Midbrain (tissue), 1 donor: Measurements from ENCODE around the gene CERS5.
A peak's percentile ranks its signal among the peaks of the same experiment; 100 is the strongest.
"Not testable (repeated sequence)": the region's sequence is repeated elsewhere in the genome, so short reads cannot be mapped to it uniquely, and the experiment has no call there.

ENCODE experiments used
- DNase-seq: peaks from one replicate; lab custom pipeline; 2025; lab: John Stamatoyannopoulos, UW

The CERS5 gene

DNA sequence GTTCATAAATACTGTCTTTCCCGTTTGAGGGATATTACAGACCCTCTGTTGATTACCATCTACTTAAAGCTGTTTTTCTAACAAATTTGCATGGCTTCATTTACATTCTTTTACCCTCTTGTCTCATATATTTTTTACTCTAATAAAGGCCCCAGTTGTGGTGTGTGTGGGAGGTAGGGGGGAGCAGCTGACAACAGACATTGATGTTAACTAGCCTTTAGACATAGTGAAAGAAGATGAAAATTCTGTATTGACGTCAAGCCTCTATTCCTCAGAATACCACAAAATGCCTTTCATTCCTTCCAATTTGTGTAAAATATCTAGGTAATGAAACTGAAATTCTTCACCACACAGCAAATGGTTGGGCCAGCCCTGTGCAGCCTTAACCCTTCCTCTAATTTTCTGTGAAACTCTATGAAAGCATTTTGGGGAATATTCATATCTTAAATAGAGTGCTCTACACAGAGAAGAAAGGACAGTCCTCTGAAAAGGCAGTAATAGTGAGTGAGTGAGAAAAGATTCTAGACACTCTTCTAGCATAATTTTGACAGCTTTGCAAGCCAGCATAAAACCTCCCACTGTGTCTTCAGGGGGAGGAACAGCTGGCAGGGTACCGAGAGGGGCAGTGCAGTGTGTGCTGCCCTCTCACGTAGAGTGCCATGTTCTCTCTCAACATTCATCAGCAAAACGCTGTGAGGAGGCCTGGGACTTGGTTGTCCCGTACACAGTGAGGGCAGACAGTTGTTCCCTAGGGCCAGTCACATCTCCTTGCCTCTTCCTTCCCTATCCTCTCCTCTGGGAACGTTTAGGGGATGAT, 20.1 kb upstream of the CERS5 start:
- DNase-seq = no peak

- no peak for DNase-seq
Measured at GRCh38 chr12:50186681-50187080, 19.5 kb upstream of the CERS5 start.

DNA sequence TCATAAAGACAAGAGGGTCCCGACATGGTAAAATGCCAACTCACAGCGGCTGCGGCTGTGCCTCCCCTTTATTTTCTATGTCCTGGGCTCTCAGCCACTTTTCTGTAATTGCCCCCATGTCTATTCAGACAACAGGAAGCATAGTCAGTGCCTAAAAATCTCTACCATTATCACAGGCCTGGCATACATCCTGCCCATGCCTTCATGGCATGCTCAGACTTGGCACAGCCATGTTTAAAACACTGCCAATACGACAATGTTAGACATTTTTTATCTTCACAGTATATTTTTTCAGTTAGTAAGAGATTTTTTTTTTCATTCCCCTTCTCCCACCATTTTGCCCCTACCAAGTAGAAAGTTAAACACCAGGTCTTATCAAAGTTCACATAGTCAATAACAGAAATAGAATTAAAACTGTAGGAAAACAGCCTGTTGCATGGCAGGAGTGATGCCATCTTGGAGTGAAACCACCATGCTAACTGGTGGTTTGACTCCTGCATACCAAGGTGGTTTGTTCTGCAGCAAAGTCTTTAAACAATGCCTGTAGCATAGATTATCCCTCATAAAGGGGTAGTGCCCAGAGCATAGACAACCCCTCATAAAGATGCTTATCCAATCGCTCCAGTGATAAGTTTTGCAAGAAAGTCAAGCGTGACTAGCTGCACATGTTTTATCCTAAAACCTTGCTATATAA, 18.9 kb upstream of the CERS5 start:
- DNase-seq = no peak

- no peak for DNase-seq
Measured at GRCh38 chr12:50185301-50185895, 18.2 kb upstream of the CERS5 start.

GRCh38 chr12:50184261-50184660, 17.1 kb upstream of the CERS5 start:
- DNase-seq = no peak

GRCh38 chr12:50182461-50182860, 15.3 kb upstream of the CERS5 start:
- DNase-seq = no peak

DNA sequence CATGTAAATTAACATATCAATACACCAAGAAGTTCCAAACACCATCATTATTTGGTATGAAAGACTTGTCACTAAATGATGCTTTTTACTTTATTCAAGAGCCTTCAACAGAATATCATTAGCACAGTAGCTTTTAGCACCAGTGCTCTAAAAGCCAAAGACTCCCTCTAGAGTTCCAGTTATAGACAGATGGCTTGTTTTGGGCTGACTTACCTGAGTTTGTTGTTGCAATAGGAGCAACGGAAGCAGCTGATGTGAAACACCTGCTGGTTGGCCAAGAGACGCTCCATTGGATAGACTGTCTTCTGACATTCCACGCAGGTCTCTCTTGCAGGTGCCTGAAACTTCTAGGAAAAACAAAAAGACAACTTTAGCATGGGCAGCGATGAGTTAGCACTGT, 14.5 kb upstream of the CERS5 start:
- DNase-seq = no peak

DNA sequence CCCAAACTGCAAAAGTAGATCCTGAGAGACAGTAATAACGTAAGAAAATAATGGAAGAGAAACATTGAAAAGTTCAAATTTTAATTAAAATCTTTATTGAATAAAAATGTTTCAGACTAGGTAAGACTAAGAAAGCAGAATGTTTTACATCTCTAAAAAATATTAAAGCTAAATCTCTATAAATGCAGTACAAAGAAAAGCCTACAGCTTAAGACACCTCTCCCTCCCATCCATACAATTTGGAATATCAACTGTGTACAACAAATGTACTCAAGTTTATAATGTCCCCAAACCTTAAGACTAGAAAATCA, 8.5 kb upstream of the CERS5 start:
- no peak for DNase-seq

DNA sequence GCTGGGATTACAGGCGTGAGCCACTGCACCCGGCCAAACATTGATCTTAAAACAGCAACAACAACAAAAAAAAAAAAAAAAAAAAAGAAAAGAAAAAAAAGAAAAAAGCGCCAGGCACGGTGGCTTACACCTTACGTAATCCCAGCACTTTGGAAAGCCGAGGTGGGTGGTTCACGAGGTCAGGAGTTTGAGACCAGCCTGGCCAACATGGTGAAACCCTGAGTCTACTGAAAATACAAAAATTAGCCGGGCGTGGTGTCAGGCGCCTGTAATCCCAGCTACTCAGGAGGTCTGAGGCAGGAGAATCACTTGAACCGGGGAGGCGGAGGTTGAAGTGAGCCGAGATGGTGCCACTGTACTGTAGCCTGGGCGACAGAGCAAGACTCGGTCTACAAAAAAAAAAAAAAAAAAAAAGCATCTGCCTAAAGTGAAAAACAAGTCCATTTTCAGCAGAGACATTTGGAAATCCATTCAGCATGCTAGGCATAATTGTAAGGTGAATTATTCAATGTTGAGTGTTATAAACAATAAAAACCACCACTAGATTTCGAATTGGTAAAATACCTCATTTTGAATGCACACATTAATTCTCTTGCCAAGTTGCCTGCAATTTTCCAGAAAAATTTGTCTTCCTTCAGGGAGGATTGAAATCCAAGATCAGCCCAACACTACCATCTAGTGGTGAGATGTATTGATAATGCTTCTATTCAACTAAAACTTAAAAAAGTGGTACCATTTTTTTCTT, 8.0 kb upstream of the CERS5 start:
- peak; percentile 81 for DNase-seq

- DNase-seq = no peak
Measured at GRCh38 chr12:50166799-50167048, 445 bp downstream of the CERS5 start.

DNA sequence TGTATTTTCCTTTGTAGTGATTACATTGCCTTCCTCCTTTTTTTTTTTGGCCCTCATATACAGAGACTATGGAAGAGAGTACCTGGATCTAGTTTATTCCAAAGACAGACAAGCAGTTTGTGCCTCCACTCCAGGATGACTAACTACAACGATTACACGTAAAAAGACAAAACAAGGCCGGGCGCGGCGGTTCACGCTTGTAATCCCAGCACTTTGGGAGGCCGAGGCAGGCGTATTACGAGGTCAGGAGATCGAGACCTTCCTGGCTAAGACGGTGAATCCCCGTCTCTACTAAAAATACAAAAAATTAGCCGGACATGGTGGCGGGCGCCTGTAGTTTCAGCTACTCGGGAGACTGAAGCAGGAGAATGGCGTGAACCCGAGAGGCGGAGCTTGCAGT, 2.2 kb downstream of the CERS5 start:
- no peak for DNase-seq

- DNase-seq = no peak
Measured at GRCh38 chr12:50162230-50162629, 4.9 kb downstream of the CERS5 start.

GRCh38 chr12:50160643-50161042, 6.5 kb downstream of the CERS5 start:
- no peak for DNase-seq

DNA sequence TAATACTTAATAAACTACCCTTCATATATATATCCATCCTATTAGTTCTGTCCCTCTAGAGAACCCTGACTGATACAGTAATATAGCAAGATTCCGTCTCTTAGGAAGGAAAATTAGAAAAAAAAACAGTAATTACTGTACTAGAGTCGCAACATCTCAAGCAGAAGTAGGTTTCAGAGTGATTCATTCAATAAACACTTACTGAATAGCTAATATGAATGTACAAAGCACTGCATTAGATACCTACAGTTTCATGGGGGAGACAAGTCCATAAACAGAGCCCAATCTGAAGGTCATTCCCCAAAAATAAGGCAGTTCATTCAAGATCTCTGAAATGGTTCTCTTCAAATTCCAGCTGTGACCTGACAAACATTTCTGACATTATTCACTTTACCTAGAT, 9.9 kb downstream of the CERS5 start:
- no peak for DNase-seq

DNA sequence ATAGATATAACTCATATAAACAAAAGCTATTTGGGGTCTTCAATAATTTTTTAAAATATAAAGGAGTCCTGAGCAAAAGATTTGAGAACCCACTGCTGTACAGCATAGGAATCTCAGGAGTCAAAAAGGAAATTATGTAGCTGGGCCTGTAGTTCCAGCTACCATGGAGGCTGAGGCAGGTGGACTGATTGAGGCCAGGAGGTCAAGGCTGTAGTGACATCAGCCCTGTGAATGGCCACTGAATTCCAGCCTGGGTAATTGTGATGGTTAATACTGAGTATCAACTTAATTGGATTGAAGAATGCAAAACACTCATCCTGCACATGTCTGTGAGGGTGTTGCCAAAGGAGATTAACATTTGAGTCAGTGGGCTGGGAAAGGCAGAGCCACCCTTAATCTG, 10.5 kb downstream of the CERS5 start:
- no peak for DNase-seq

DNA sequence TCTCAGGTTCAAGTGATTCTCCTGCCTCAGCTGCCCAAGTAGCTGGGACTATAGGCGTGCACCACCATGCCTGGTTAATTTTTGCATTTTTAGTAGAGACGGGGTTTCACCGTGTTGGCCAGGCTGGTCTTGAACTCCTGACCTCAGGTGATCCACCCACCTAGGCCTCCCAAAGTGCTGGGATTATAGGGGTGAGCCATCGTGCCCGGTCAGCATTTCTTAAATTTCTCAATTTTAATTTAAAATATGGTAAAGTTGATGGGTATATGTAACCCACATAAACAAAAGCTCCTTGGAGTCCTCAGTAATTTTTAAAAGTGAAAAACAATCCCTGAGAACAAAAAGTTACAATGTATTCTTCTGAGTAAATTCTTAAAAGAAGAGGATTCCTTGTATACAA, 12.2 kb downstream of the CERS5 start:
- DNase-seq = not testable (repeated sequence)

GRCh38 chr12:50151047-50151687, 16.0 kb downstream of the CERS5 start:
- DNase-seq = no peak

GRCh38 chr12:50149311-50149710, 17.9 kb downstream of the CERS5 start:
- DNase-seq = no peak

DNA sequence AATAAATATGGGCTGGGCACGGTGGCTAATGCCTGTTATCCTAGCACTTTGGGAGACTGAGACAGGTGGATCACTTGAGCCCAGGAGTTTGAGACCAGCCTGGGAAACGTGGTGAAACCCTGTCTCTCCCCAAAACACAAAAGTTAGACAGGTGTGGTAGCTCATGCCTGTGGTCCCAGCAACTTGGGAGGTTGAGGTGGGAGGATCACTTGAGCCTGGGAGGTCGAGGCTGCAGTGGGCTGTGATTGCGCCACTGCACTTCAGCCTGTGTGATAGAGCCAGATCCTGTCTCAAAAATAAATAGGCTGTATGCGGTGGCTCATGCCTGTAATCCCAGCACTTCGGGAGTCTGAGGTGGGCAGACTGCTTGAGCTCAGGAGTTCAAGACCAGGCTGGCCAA, 19.2 kb downstream of the CERS5 start:
- DNase-seq = not testable (repeated sequence)

GRCh38 chr12:50147281-50147680, 19.9 kb downstream of the CERS5 start:
- no peak for DNase-seq

DNA sequence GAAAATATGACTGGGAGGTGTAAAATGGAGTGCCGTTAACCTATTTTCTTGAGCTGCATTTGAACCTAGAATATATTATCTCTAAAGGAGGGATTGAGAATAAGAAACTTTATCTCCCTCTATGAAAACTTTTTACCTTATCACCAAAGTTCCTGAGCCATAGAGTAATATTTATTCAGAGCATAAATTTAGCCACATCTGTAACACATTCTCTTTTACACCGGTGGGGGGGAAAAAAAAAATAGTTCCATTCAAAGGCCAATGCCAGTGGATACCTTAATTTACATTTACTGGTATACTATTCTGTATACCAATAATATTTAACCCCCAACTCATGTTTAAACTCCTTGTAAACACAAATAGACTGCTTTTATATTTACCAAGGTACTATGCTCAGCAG, 21.7 kb downstream of the CERS5 start:
- DNase-seq = no peak

- DNase-seq = no peak
Measured at GRCh38 chr12:50142993-50143392, 24.2 kb downstream of the CERS5 start.
